H9 (cell line): Measurements from ENCODE around the gene RAB31. TPM values are rescaled to one million over a fixed set of nuclear protein-coding genes. Genes with fewer than 3 reads are reported as not detected.

Source experiments
- DNase-seq: peaks from one replicate; pipeline ENCODE4 v3.0.0-alpha.2; 2017
- H2AFZ ChIP-seq: one replicate; pipeline ENCODE4 v1.6.1; 2013; ENCODE audit warnings: mild to moderate bottlenecking, low read length, control low read depth, moderate library complexity
- H2AK5ac ChIP-seq: 2 replicates; pipeline ENCODE4 v1.6.1; 2013; ENCODE audit warnings: low read length, control low read depth, mixed read lengths; ENCODE audit not compliant: insufficient read length
- H2BK120ac ChIP-seq: one replicate; pipeline ENCODE4 v1.6.1; 2013; ENCODE audit warnings: low read depth, mild to moderate bottlenecking, low read length, control low read depth, inconsistent platforms; ENCODE audit not compliant: poor library complexity, severe bottlenecking
- H2BK12ac ChIP-seq: 2 replicates; pipeline ENCODE4 v1.6.1; 2013; ENCODE audit warnings: low read length, control low read depth, mixed read lengths, low read depth; ENCODE audit not compliant: insufficient read length
- H2BK15ac ChIP-seq: 2 replicates; pipeline ENCODE4 v1.6.1; 2013; ENCODE audit warnings: low read depth, low read length, control low read depth
- H2BK20ac ChIP-seq: one replicate; pipeline ENCODE4 v1.6.1; 2013; ENCODE audit warnings: low read depth, mild to moderate bottlenecking, low read length, control low read depth, inconsistent platforms; ENCODE audit not compliant: poor library complexity, severe bottlenecking
- H2BK5ac ChIP-seq: 2 replicates; pipeline ENCODE4 v1.6.1; 2013; ENCODE audit warnings: low read length, control low read depth, mixed read lengths; ENCODE audit not compliant: insufficient read length
- H3K14ac ChIP-seq: 2 replicates; pipeline ENCODE4 v1.6.1; 2013; ENCODE audit warnings: low read length, control low read depth; ENCODE audit not compliant: insufficient read depth
- H3K18ac ChIP-seq: 2 replicates; pipeline ENCODE4 v1.6.1; 2013; ENCODE audit warnings: low read depth, mild to moderate bottlenecking, mixed read lengths, low read length, control low read depth; ENCODE audit not compliant: insufficient read length
- H3K23ac ChIP-seq: 2 replicates; pipeline ENCODE4 v1.6.1; 2013; ENCODE audit warnings: low read length, control low read depth, mixed read lengths, low read depth; ENCODE audit not compliant: insufficient read length
- H3K23me2 ChIP-seq: 2 replicates; pipeline ENCODE4 v1.6.1; 2013; ENCODE audit warnings: low read depth, mild to moderate bottlenecking, mixed read lengths, low read length, control low read depth; ENCODE audit not compliant: insufficient read length, poor library complexity, severe bottlenecking
- H3K27ac ChIP-seq: 2 replicates; pipeline ENCODE4 v1.5.1; 2013; ENCODE audit warnings: low read length, control low read depth, mixed read lengths, low read depth; ENCODE audit not compliant: insufficient read length
- H3K27me3 ChIP-seq: 2 replicates; pipeline ENCODE4 v1.6.1; 2013; ENCODE audit warnings: low read length, control low read depth, inconsistent platforms; ENCODE audit not compliant: insufficient read depth
- H3K4ac ChIP-seq: 2 replicates; pipeline ENCODE4 v1.6.1; 2013; ENCODE audit warnings: low read depth, mild to moderate bottlenecking, control low read depth, inconsistent platforms, low read length, moderate library complexity
- H3K4me1 ChIP-seq: 2 replicates; pipeline ENCODE4 v1.6.1; 2013; ENCODE audit warnings: low read length, control low read depth, inconsistent platforms; ENCODE audit not compliant: insufficient read depth
- H3K4me2 ChIP-seq: 2 replicates; pipeline ENCODE4 v1.6.1; 2013; ENCODE audit warnings: low read length, control low read depth, mixed read lengths; ENCODE audit not compliant: insufficient read length, insufficient read depth
- H3K56ac ChIP-seq: 2 replicates; pipeline ENCODE4 v1.6.1; 2013; ENCODE audit warnings: low read depth, mild to moderate bottlenecking, mixed read lengths, low read length, control low read depth; ENCODE audit not compliant: insufficient read length
- H3K79me1 ChIP-seq: 2 replicates; pipeline ENCODE4 v1.6.1; 2013; ENCODE audit warnings: low read depth, mild to moderate bottlenecking, moderate library complexity, low read length, control low read depth, inconsistent platforms; ENCODE audit not compliant: insufficient read depth, poor library complexity, severe bottlenecking
- H3K79me2 ChIP-seq: 2 replicates; pipeline ENCODE4 v1.6.1; 2013; ENCODE audit warnings: low read length, control low read depth, inconsistent platforms; ENCODE audit not compliant: insufficient read depth
- H3K9ac ChIP-seq: 2 replicates; pipeline ENCODE4 v1.6.1; 2013; ENCODE audit warnings: low read length, control low read depth, mixed read lengths; ENCODE audit not compliant: insufficient read length; ENCODE audit errors: extremely low read depth
- H3K9me3 ChIP-seq: one replicate; pipeline ENCODE4 v1.6.1; 2013; ENCODE audit warnings: low read depth, low read length, inconsistent platforms; ENCODE audit not compliant: control insufficient read depth
- H3T11ph ChIP-seq: one replicate; pipeline ENCODE4 v1.6.1; 2013; ENCODE audit warnings: mild to moderate bottlenecking, low read length, control low read depth, inconsistent platforms
- H4K20me1 ChIP-seq: one replicate; pipeline ENCODE4 v1.6.1; 2013; ENCODE audit not compliant: control insufficient read depth, insufficient read length, insufficient read depth
- H4K5ac ChIP-seq: 2 replicates; pipeline ENCODE4 v1.6.1; 2013; ENCODE audit warnings: low read depth, mild to moderate bottlenecking, mixed read lengths, low read length, control low read depth; ENCODE audit not compliant: insufficient read length
- H4K8ac ChIP-seq: replicated peaks from 2 replicates; pipeline ENCODE4 v1.6.1; 2013; ENCODE audit warnings: low read length, control low read depth, mixed read lengths, low read depth; ENCODE audit not compliant: insufficient read length
- H4K91ac ChIP-seq: 2 replicates; pipeline ENCODE4 v1.6.1; 2013; ENCODE audit warnings: low read depth, mild to moderate bottlenecking, moderate library complexity, mixed read lengths, low read length, control low read depth; ENCODE audit not compliant: insufficient read length
- H3K27ac Mint-ChIP-seq, 3 experiments: 2 replicates in 2 of 3; 3 replicates in 1 of 3; pipeline ENCODE4 v1.8.0; 2020 to 2021; ENCODE audit warnings: mixed read lengths in 3 of 3, mild to moderate bottlenecking in 1 of 3, moderate library complexity in 1 of 3
- H3K27me3 Mint-ChIP-seq: 2 replicates; pipeline ENCODE4 v1.8.0; 2021; ENCODE audit warnings: low read depth, mild to moderate bottlenecking, moderate library complexity, mixed read lengths
- H3K36me3 Mint-ChIP-seq, 3 experiments: 2 replicates in 2 of 3; 3 replicates in 1 of 3; pipeline ENCODE4 v1.8.0; 2020 to 2021; ENCODE audit warnings: low read depth in 3 of 3, mixed read lengths in 3 of 3; ENCODE audit not compliant: insufficient read depth in 1 of 3
- H3K4me1 Mint-ChIP-seq, 2 experiments: 2 replicates each; pipeline ENCODE4 v1.8.0; 2020; ENCODE audit warnings: mixed read lengths in 2 of 2
- H3K4me3 Mint-ChIP-seq, 2 experiments: 2 replicates in 1 of 2; 3 replicates in 1 of 2; pipeline ENCODE4 v1.8.0; 2020 to 2021; ENCODE audit warnings: mild to moderate bottlenecking in 2 of 2, mixed read lengths in 2 of 2, moderate library complexity in 1 of 2
- H3K9me3 Mint-ChIP-seq, 2 experiments: 2 replicates in 1 of 2; 3 replicates in 1 of 2; pipeline ENCODE4 v1.8.0; 2020; ENCODE audit warnings: mild to moderate bottlenecking in 2 of 2, mixed read lengths in 2 of 2, moderate library complexity in 1 of 2
- CTCF ChIP-seq: fragments of 200-600 bp; sonication (generic); conservative IDR thresholded peaks from 3 replicates; pipeline ENCODE4 v1.8.0; 2021; ENCODE audit warnings: antibody characterized with exemption, mild to moderate bottlenecking
- WGBS: extraction: QIAGEN DNeasy Blood & Tissue Kit; methylation state at CpG from one replicate; pipeline ENCODE4 v1.1.7; 2013; ENCODE audit warnings: missing lambda C conversion rate, low lambda C conversion rate, mixed read lengths; ENCODE audit not compliant: insufficient read length; ENCODE audit errors: extremely low coverage; 5-methylcytosine and 5-hydroxymethylcytosine counted together
- total RNA-seq: library from RNA; stranded (reverse); gene quantifications from 2 replicates; pipeline ENCODE4 v1.2.1, GENCODE V29; 2021

The RAB31 gene
- total RNA-seq, 1 experiment from 2014 or later = 22.4 TPM

- peak; percentile 44 for DNase-seq
- Mint-ChIP-seq H3K27ac (peak overlapping the region; percentile 71 to 98 (median 90)), H3K4me1 (peaks cover 42% of the 10 kb centered on the region in 2 experiments), H3K4me3 (peak overlapping the region in 1 of 2 experiments; percentile 66; a peak in 2 of 5 replicates), H3K27me3 (no peaks in the 10 kb centered on the region; the same call in 1 of the 2 replicates), H3K9me3 (peaks cover 11% of the 10 kb centered on the region in 2 experiments), H3K36me3 (peaks cover 8 to 15% (median 12%) of the 10 kb centered on the region in 3 experiments)
- H3K56ac ChIP-seq = no peak overlapping the region
- no peaks in the 10 kb centered on the region for H3K27me3 ChIP-seq
- H2BK5ac ChIP-seq = no peak overlapping the region
- H3K27ac ChIP-seq = no peak overlapping the region
- no CpG with 5 or more reads among the region's 19 CpGs for WGBS
- H3K14ac ChIP-seq = peak overlapping the region; percentile 58
- H3K9ac ChIP-seq = no peak overlapping the region
- no peak overlapping the region for H2AK5ac ChIP-seq
- peaks cover 10% of the 10 kb centered on the region; the same call in 1 of the 2 replicates for H3K4me1 ChIP-seq
- no peak overlapping the region for H2BK120ac ChIP-seq
- no peaks in the 10 kb centered on the region for H3K79me2 ChIP-seq
- H3K4ac ChIP-seq = 0 out of 2 replicates have a peak overlapping the region, but pooled peaks have one; percentile 84
- H3K23ac ChIP-seq = no peak overlapping the region
- H2BK15ac ChIP-seq = no peak overlapping the region
- H4K20me1 ChIP-seq = no peaks in the 10 kb centered on the region
- TF ChIP-seq CTCF = no peak
- H2AFZ ChIP-seq = no peak overlapping the region
- no peaks in the 10 kb centered on the region for H3K9me3 ChIP-seq
- H4K8ac ChIP-seq = no peak overlapping the region
- no peak overlapping the region for H2BK20ac ChIP-seq
- no peak overlapping the region for H4K5ac ChIP-seq
- no peak overlapping the region for H2BK12ac ChIP-seq
- H3K23me2 ChIP-seq = no peaks in the 10 kb centered on the region
- H3K4me2 ChIP-seq = no peak overlapping the region
- H4K91ac ChIP-seq = no peak overlapping the region
- no peak overlapping the region for H3T11ph ChIP-seq
- peak overlapping the region; percentile 39 for H3K18ac ChIP-seq
- H3K79me1 ChIP-seq = no peaks in the 10 kb centered on the region
Observed at GRCh38 chr18:9803698-9804516, 95.8 kb downstream of the RAB31 start.
